ENCODE results near the gene SLC16A8. TPM values are rescaled to one million over a fixed set of nuclear protein-coding genes. Genes with fewer than 3 reads are reported as not detected.

The SLC16A8 gene
- total RNA-seq, 1 experiment from 2014 or later, result 1.1 TPM

DNA sequence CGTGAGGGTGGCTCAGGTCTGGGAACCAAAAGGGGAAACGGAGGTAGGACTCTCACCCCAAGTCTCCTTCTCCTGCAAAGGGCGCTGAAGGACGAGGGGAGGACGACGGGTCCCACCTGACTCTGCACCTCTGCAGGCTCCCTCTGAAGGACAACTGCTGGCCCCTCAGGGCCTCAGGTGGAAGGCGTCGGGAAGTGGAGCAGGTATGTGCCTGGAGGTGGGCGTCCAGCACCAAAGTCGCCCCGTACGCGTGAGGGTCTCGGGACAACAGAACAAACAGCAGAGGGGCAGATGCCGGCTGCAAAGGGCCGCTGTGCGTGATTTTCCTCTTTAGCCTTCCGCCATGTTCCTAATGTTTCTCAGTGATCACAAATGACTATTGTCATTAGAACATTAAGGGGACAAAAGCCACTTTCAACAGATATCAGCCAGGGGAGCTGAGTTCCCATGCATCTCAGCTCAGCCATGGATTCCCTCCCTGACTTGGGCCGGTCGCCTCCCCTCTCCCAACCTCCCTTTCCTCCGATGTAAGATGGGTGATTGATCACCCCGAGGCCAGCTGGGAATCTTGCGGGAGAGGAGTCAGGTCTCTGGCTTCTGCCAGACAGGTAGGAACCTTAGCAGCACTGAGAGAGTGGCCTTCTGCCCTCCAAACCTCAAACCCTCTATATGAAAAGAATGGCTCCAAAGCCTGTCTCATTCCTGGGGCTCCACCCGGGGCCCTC is 836 bp downstream of the SLC16A8 start:
- no peak overlapping the region; a peak in 1 of 5 replicates for H3K4me3 Mint-ChIP-seq
- Histone ChIP-seq H4K5ac (ENCODE audit: insufficient read length, low read depth, low read length) (no peak overlapping the region), H2BK15ac (ENCODE audit: low read depth, low read length) (no peak overlapping the region), H3K9ac (ENCODE audit: extremely low read depth, insufficient read length, low read length) (no peak overlapping the region), H2BK5ac (ENCODE audit: insufficient read length, low read length) (no peak overlapping the region), H3K23ac (ENCODE audit: insufficient read length, low read depth, low read length) (no peak overlapping the region), H2BK120ac (ENCODE audit: low read depth, low read length, poor library complexity, severe bottlenecking) (no peak overlapping the region), H3K4ac (ENCODE audit: low read depth, low read length) (no peak overlapping the region), H3T11ph (ENCODE audit: low read length) (no peak overlapping the region), H3K23me2 (ENCODE audit: insufficient read length, low read depth, low read length, poor library complexity, severe bottlenecking) (no peaks in the 10 kb centered on the region), H2BK12ac (ENCODE audit: insufficient read length, low read depth, low read length) (no peak overlapping the region), H3K27ac (ENCODE audit: insufficient read length, low read depth, low read length) (no peak overlapping the region), H2BK20ac (ENCODE audit: low read depth, low read length, poor library complexity, severe bottlenecking) (no peak overlapping the region), H3K56ac (ENCODE audit: insufficient read length, low read depth, low read length) (no peak overlapping the region), H3K4me1 (ENCODE audit: insufficient read depth, low read length) (no peaks in the 10 kb centered on the region; the same call in 1 of the 2 replicates), H3K27me3 (ENCODE audit: insufficient read depth, low read length) (peaks cover 5% of the 10 kb centered on the region; the same call in 1 of the 2 replicates), H2AFZ (ENCODE audit: low read length) (no peak overlapping the region), H4K91ac (ENCODE audit: insufficient read length, low read depth, low read length) (no peak overlapping the region), H4K20me1 (ENCODE audit: control insufficient read depth, insufficient read depth, insufficient read length) (no peaks in the 10 kb centered on the region), H3K4me2 (ENCODE audit: insufficient read depth, insufficient read length, low read length) (no peak overlapping the region), H2AK5ac (ENCODE audit: insufficient read length, low read length) (no peak overlapping the region), H3K79me2 (ENCODE audit: insufficient read depth, low read length) (no peaks in the 10 kb centered on the region), H4K8ac (replicated peaks; ENCODE audit: insufficient read length, low read depth, low read length) (no peak overlapping the region), H3K79me1 (ENCODE audit: insufficient read depth, low read depth, low read length, poor library complexity, severe bottlenecking) (no peaks in the 10 kb centered on the region), H3K14ac (ENCODE audit: insufficient read depth, low read length) (no peak overlapping the region; the same call in 1 of the 2 replicates), H3K18ac (ENCODE audit: insufficient read length, low read depth, low read length) (no peak overlapping the region), H3K9me3 (ENCODE audit: control insufficient read depth, low read depth, low read length) (no peaks in the 10 kb centered on the region)
- no peak overlapping the region for H3K27ac Mint-ChIP-seq
- WGBS (ENCODE audit: extremely low coverage, insufficient read length, low lambda C conversion rate), result no CpG with 5 or more reads among the region's 24 CpGs
- no peak for DNase-seq
- peaks cover 13 to 30% of the 10 kb centered on the region in 2 experiments for H3K4me1 Mint-ChIP-seq
- TF ChIP-seq, protein P1, sequence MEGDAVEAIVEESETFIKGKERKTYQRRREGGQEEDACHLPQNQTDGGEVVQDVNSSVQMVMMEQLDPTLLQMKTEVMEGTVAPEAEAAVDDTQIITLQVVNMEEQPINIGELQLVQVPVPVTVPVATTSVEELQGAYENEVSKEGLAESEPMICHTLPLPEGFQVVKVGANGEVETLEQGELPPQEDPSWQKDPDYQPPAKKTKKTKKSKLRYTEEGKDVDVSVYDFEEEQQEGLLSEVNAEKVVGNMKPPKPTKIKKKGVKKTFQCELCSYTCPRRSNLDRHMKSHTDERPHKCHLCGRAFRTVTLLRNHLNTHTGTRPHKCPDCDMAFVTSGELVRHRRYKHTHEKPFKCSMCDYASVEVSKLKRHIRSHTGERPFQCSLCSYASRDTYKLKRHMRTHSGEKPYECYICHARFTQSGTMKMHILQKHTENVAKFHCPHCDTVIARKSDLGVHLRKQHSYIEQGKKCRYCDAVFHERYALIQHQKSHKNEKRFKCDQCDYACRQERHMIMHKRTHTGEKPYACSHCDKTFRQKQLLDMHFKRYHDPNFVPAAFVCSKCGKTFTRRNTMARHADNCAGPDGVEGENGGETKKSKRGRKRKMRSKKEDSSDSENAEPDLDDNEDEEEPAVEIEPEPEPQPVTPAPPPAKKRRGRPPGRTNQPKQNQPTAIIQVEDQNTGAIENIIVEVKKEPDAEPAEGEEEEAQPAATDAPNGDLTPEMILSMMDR (conservative IDR thresholded peaks at IDR 0.05), result no peak
- H3K27me3 Mint-ChIP-seq (ENCODE audit: low read depth), result peaks cover 23% of the 10 kb centered on the region
- H3K9me3 Mint-ChIP-seq, result no peaks in the 10 kb centered on the region
- peaks cover 1 to 11% (median 10%) of the 10 kb centered on the region in 3 experiments; a peak in 3 of 7 replicates for H3K36me3 Mint-ChIP-seq (ENCODE audit: insufficient read depth in 1 of 3, low read depth in 3 of 3)
